ENCODE data around the gene LRPPRC. TPM values are rescaled to one million over a fixed set of nuclear protein-coding genes. Genes with fewer than 3 reads are reported as not detected.
A peak's percentile ranks its signal among the peaks of the same experiment; 100 is the strongest.
"Not testable (repeated sequence)": the region's sequence is repeated elsewhere in the genome, so short reads cannot be mapped to it uniquely, and the experiment has no call there.

Gene LRPPRC
- total RNA-seq, result 100 to 1,000 TPM in 2 of 8 experiments, 10 to 100 TPM in 6; 50.5 to 152 (median 72.7) TPM

DNA sequence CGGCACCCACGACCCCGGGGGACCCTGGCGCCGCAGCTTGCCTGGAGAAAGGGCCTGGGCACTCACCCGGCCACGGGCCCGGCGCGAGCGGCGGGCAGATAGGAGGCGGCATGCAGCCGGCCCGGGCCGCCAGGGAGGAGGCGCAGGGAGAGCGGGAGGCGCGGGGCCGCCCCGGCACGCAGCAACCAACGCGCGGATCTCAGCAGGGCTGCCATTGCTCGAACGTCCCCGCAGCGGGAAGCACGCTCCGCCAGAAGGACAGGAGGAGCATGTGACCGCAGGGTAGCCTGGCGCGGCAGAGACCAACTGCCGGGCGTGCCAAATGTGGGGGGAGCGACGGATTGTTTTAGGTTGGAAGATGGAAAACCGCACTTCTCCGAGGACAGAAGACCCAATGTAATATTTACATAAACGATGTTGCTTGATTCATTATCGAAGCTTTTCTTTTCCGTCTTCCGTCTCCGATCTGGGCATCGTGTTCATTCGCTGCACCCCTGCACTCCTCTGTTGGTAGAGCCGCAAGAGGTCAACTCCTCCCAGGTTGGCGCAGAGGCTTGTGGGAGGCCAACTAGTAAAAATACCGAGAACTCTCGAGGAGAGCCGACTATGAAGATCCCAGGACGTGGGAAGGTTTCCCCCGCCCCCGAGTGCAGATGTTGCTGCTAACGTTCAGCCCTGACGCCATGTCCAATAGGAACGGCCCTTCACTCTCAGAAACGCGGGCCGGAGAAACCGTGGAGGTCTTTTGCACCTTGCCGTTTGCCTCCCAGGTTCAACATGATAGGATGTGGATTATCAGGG lies at the start of gene LRPPRC:
Gene LRPPRC, minus strand, starts transcription at position 257 of the 801 bp plus-strand sequence. Its CDS starts 42 bp downstream, at position 215.
- Histone ChIP-seq H3K27ac (peak within 1 kb of the TSS; percentile 95 to 99), H3K4me1 (replicated peaks in 1 of 2) (peaks cover 5 to 10% of the 10 kb centered on the region in 2 donors), H3K4me3 (peak within 1 kb of the TSS; percentile 77 to 99 (median 95))
- WGBS, 10 experiments, result 0% methylated on average over 1 to 32 of the region's 64 CpGs; no CpG with 5 or more reads in 5 of the 10 experiments
- peak; percentile 91 to 98 (median 97) for ATAC-seq (replicated peaks in 6 of 8)
- in situ Hi-C loops (cut with MboI; ENCODE audit: low pct_unique_long_range_greater_than_20kb in 2 of 9, low sequenced_read_pairs in 9 of 9, unreplicated experiment in 9 of 9), result no loop called here

DNA sequence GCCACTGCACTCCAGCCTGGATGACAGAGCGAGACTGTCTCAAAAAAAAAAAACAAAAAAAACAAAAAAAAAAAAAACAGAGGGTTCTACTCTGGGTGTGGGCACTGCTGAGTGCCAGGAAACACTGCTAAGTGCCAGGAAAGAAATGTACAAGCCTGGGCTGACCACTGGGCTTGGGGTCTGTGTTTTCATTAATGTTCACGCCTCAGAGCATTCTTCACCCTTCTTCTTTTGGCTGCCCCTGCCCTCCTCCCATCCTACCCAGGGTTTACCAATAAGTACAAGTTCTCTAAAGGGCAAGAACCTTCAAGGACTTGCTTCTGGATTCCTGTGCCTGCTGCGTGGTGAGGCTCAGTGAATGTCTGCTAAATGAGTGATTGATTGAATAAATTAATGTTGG lies 49.3 kb upstream of the LRPPRC start:
- Histone ChIP-seq H3K4me3 (no peak overlapping the region), H3K27ac (no peak overlapping the region), H3K4me1 (replicated peaks in 1 of 2) (no peaks in the 10 kb centered on the region)
- WGBS, 10 experiments, result 10 to 100% (median 87%) methylated on average over 1 to 3 of the region's 3 CpGs; no CpG with 5 or more reads in 2 of the 10 experiments
- in situ Hi-C loops (cut with MboI; ENCODE audit: low pct_unique_long_range_greater_than_20kb in 2 of 9, low sequenced_read_pairs in 9 of 9, unreplicated experiment in 9 of 9), result loop anchor here in 1 of 9 experiments (25.0 kb wide), 1 partner anchor 917 kb away; no protein-coding TSS in a partner anchor
- ATAC-seq (replicated peaks in 6 of 8), result no peak

DNA sequence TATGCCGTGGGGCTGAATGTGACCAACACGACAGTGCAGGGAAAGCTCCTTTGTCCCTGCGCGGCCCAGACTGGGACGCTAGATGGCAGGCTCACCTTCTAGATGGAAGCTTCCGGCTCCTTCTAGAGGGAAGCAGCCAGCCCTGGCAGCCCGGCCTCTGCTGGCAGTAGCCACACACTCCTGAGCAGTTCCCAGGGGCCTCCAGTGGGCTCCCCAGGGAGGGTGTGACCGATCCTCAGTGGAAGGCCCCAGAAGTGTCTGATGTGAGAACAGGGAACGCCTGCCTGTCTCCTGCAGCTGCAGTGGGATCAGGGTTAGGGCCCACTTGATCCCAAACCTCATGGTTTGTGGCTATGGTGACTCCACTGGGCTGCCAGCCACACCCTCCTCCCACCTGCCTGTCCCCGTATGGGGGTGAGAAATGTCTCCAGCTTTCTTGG lies 48.5 kb upstream of the LRPPRC start:
- Histone ChIP-seq H3K27ac (no peak overlapping the region), H3K4me1 (replicated peaks in 1 of 2) (no peaks in the 10 kb centered on the region), H3K4me3 (no peak overlapping the region)
- WGBS, 10 experiments, result 0 to 50% (median 12%) methylated on average over 1 to 6 of the region's 10 CpGs; no CpG with 5 or more reads in 5 of the 10 experiments
- in situ Hi-C loops (cut with MboI; ENCODE audit: low pct_unique_long_range_greater_than_20kb in 2 of 9, low sequenced_read_pairs in 9 of 9, unreplicated experiment in 9 of 9), result loop anchor here in 1 of 9 experiments (25.0 kb wide), 1 partner anchor 918 kb away; no protein-coding TSS in a partner anchor
- peak; percentile 99 to 100 (median 100) for ATAC-seq (replicated peaks in 6 of 8)

DNA sequence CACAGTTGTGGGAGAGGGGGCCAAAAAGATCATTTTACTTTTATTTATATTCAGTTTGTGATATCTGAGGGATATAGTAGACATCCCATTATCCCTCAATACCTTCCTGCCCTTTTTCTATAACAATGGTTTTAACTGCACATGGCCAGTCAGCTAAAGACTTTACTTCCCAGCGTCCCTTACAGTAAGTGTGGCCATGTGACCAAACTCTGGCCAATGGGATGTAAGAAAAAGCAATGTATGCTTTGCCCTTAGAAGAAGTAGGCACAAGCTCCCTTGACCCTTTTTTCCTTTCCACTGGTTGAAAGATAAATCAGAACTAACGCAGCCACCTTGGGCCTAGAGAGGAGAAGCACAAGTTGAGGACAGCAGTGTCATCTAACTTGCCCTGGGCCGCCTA lies 44.6 kb upstream of the LRPPRC start:
- Histone ChIP-seq H3K4me1 (replicated peaks in 1 of 2) (no peaks in the 10 kb centered on the region), H3K4me3 (no peak overlapping the region), H3K27ac (no peak overlapping the region)
- in situ Hi-C loops (cut with MboI; ENCODE audit: low pct_unique_long_range_greater_than_20kb in 2 of 9, low sequenced_read_pairs in 9 of 9, unreplicated experiment in 9 of 9), result loop anchor here in 1 of 9 experiments (25.0 kb wide), 1 partner anchor 922 kb away; no protein-coding TSS in a partner anchor
- ATAC-seq (replicated peaks in 6 of 8), result no peak
- WGBS, 10 experiments, result 53 to 100% (median 87%) methylated on average over 1 to 3 of the region's 3 CpGs; no CpG with 5 or more reads in 3 of the 10 experiments

DNA sequence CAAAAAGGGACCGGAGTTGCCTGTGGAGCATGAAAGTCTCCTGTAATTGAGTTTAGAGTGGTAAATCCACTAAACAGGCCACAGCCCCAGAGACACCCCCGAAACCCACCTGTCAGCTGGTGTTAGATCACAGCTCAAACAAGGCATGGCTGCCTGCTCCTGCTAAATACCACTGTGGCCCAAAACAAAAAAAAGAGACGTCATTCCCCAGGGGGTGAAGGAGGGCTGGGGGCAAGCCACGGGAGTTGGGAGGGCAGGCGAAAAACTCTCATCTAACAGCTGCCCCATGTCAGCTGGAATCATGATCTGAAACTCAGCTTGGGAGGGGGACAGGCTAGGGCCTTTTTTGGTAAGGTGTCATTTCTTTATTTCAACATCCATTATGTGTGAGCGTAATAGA lies 42.5 kb upstream of the LRPPRC start:
- Histone ChIP-seq H3K27ac (no peak overlapping the region), H3K4me1 (replicated peaks in 1 of 2) (no peaks in the 10 kb centered on the region), H3K4me3 (no peak overlapping the region)
- WGBS, 10 experiments, result 30 to 88% (median 73%) methylated on average over 1 to 4 of the region's 6 CpGs; no CpG with 5 or more reads in 1 of the 10 experiments
- no peak for ATAC-seq (replicated peaks in 6 of 8)
- in situ Hi-C loops (cut with MboI; ENCODE audit: low pct_unique_long_range_greater_than_20kb in 2 of 9, low sequenced_read_pairs in 9 of 9, unreplicated experiment in 9 of 9), result loop anchor here in 1 of 9 experiments (25.0 kb wide), 1 partner anchor 924 kb away; no protein-coding TSS in a partner anchor

DNA sequence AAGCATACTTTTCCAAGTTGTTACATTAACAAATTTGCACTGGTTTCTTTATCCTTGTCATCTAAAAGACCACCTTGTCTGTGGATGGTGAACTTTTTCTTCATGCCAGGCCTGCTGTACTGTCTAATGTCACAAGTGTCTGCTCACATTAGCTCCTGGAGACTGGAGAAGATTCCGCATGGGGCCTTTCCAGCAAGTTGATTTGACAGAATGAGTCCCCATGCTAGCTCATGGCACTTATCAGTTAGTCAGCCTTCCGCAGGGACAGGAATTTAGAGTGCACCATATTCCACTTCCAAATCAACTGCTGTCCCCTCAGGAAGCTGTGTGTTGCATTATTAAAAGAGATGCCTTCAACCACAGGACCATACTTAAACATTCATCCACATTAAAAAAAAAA lies 41.4 kb upstream of the LRPPRC start:
- H3K4me1 ChIP-seq (replicated peaks in 1 of 2), result no peaks in the 10 kb centered on the region
- in situ Hi-C loops (cut with MboI; ENCODE audit: low pct_unique_long_range_greater_than_20kb in 2 of 9, low sequenced_read_pairs in 9 of 9, unreplicated experiment in 9 of 9), result loop anchor here in 1 of 9 experiments (25.0 kb wide), 1 partner anchor 925 kb away; no protein-coding TSS in a partner anchor
- WGBS, 10 experiments, result 0 to 100% (median 80%) methylated on average over 1 to 2 of the region's 2 CpGs; no CpG with 5 or more reads in 2 of the 10 experiments
- no peak overlapping the region for H3K27ac ChIP-seq
- no peak for ATAC-seq (replicated peaks in 6 of 8)
- H3K4me3 ChIP-seq, result no peak overlapping the region

DNA sequence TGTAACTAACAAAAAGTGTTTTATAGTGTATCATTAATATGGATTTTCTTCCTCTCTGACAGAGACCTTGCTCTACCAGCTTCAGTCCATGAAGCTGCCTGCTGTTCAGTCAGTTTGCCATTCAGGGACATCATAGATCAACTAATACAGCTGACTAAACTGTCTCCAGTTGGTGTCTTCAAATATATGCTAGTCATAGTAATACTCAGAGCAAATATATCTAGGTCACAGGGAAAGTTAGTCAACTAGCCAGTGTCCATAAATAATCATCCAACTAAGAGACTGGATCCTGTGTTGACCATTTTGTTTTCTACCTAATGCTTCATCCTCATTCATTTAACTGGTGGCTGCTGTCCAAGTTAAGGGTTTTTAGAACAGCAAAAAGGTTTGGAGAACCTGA lies 38.2 kb upstream of the LRPPRC start:
- in situ Hi-C loops (cut with MboI; ENCODE audit: low pct_unique_long_range_greater_than_20kb in 2 of 9, low sequenced_read_pairs in 9 of 9, unreplicated experiment in 9 of 9), result loop anchor here in 1 of 9 experiments (25.0 kb wide), 1 partner anchor 928 kb away; no protein-coding TSS in a partner anchor

DNA sequence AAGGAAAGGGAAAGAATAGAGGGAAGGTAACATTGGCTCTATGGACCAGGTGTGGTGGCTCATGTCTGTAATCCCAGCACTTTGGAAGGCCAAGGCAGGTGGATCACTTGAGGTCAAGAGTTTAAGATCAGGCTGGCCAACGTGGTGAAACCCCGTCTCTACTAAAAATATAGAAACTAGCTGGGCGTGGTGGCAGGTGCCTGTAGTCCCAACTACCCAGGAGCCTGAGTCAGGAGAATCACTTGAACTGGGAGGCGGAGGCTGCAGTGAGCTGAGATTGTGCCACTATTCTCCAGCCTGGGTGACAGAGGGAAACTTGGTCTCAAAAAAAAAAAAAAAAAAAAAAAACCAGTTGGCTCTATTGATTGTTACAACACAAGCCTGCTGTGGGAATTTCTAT lies 31.3 kb upstream of the LRPPRC start:
- in situ Hi-C loops (cut with MboI; ENCODE audit: low pct_unique_long_range_greater_than_20kb in 2 of 9, low sequenced_read_pairs in 9 of 9, unreplicated experiment in 9 of 9), result loop anchor here in 1 of 9 experiments (25.0 kb wide), 1 partner anchor 935 kb away; no protein-coding TSS in a partner anchor
- not testable (repeated sequence) for H3K27ac ChIP-seq; H3K4me1 ChIP-seq (replicated peaks in 1 of 2); ATAC-seq (replicated peaks in 6 of 8); H3K4me3 ChIP-seq
- 38 to 100% (median 80%) methylated on average over 1 to 3 of the region's 4 CpGs for WGBS, 10 experiments

More for the DNA sequence above, 38.2 kb upstream of the LRPPRC start:
- Histone ChIP-seq H3K4me1 (replicated peaks in 1 of 2) (no peaks in the 10 kb centered on the region), H3K27ac (no peak overlapping the region), H3K4me3 (no peak overlapping the region)
- no peak for ATAC-seq (replicated peaks in 6 of 8)

DNA sequence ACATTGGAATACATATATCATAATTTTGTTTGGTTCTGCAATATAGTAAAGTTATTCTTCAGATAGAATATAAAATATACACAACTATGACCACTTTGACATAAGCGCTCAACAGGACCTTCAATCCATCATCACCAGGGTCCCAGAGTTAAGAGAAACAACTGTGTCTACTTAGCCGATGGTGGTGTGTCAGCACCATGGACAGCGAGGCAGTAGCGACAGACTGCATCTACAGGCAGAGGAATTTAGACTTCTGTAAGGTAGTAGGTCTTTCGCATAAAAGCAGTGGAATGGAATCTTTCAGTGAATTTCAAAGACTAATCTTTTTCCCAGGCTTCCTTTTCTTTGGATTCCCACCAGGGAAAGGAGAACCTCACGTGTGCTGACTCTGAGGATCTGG lies 20.5 kb upstream of the LRPPRC start:
- peak in 4 of 8 experiments; percentile 39 to 76 (median 54) for ATAC-seq (replicated peaks in 6 of 8)
- in situ Hi-C loops (cut with MboI; ENCODE audit: low pct_unique_long_range_greater_than_20kb in 2 of 9, low sequenced_read_pairs in 9 of 9, unreplicated experiment in 9 of 9), result no loop called here
- 0 to 50% (median 36%) methylated on average over 1 to 6 of the region's 6 CpGs; no CpG with 5 or more reads in 2 of the 10 experiments for WGBS, 10 experiments

DNA sequence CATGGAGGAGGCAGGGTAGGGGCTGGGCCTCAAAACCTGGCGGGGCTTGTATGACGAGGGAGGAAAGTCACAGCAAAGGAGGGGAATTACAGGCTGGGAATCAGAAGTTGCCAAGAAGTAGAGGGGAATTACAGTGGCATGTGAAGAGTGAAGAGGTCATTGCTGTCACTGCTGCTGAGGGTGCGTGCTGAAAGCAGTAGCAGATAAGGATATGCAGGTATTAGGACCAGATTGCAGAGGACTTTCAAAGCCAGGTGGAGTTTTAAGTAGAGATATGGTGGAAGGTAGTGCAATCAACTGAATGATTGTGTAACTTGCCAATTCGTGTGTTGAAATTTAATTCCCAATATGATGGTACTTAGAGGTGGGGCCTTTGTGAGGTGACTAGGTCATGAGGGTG lies 19.4 kb upstream of the LRPPRC start:
- 0 to 100% (median 71%) methylated on average over 1 to 4 of the region's 4 CpGs; no CpG with 5 or more reads in 2 of the 10 experiments for WGBS, 10 experiments
- Histone ChIP-seq H3K4me3 (no peak overlapping the region), H3K27ac (no peak overlapping the region), H3K4me1 (replicated peaks in 1 of 2) (no peaks in the 10 kb centered on the region)
- in situ Hi-C loops (cut with MboI; ENCODE audit: low pct_unique_long_range_greater_than_20kb in 2 of 9, low sequenced_read_pairs in 9 of 9, unreplicated experiment in 9 of 9), result no loop called here
- ATAC-seq (replicated peaks in 6 of 8), result no peak

More for the DNA sequence above, 20.5 kb upstream of the LRPPRC start:
- H3K27ac ChIP-seq, result no peak overlapping the region
- H3K4me3 ChIP-seq, result no peak overlapping the region
- H3K4me1 ChIP-seq (replicated peaks in 1 of 2), result no peaks in the 10 kb centered on the region

DNA sequence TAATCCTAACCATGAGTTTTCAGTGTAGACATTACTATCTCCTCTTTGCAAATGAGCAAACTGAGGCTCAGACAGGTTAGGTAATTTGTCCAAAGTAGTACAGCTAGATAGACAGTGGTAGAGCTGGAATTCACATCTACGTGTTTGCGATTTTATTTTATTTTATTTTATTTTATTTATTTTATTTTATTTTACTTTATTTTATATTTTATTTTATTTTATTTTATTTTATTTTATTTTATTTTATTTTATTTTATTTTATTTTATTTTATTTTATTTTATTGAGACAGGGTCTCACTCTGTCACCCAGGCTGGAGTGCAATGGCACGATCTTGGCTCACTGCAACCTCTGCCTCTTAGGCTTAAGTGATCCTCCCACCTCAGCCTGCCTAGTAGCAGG lies 17.4 kb upstream of the LRPPRC start:
- in situ Hi-C loops (cut with MboI; ENCODE audit: low pct_unique_long_range_greater_than_20kb in 2 of 9, low sequenced_read_pairs in 9 of 9, unreplicated experiment in 9 of 9); H3K4me1 ChIP-seq (replicated peaks in 1 of 2); ATAC-seq (replicated peaks in 6 of 8); H3K4me3 ChIP-seq; H3K27ac ChIP-seq: not testable (repeated sequence)
- 40 to 97% (median 85%) methylated on average over 2 to 3 of the region's 3 CpGs; no CpG with 5 or more reads in 1 of the 10 experiments for WGBS, 10 experiments

DNA sequence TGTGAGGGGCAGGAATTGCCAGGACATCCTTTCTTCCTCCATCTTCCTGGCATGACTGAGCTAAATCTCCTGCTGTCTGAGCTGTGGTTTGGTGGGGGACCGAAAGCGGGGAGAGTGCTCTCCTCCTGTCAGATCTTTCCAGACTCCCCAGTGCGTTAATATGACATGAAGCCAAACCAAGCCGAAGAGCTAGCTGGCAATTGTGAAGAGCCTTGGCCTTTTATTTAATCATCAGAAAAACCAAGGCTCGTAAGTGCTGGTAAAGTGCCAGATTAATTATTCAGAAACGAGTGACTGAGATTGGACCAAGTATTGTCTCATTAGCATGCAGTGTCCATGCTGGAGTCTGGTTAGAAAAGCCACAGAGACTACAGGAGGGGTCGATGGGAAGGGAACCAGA lies 14.5 kb upstream of the LRPPRC start:
- Histone ChIP-seq H3K27ac (no peak overlapping the region), H3K4me1 (replicated peaks in 1 of 2) (no peaks in the 10 kb centered on the region), H3K4me3 (no peak overlapping the region)
- WGBS, 10 experiments, result 0 to 100% (median 57%) methylated on average over 1 to 7 of the region's 7 CpGs; no CpG with 5 or more reads in 2 of the 10 experiments
- no peak for ATAC-seq (replicated peaks in 6 of 8)
- in situ Hi-C loops (cut with MboI; ENCODE audit: low pct_unique_long_range_greater_than_20kb in 2 of 9, low sequenced_read_pairs in 9 of 9, unreplicated experiment in 9 of 9), result no loop called here

DNA sequence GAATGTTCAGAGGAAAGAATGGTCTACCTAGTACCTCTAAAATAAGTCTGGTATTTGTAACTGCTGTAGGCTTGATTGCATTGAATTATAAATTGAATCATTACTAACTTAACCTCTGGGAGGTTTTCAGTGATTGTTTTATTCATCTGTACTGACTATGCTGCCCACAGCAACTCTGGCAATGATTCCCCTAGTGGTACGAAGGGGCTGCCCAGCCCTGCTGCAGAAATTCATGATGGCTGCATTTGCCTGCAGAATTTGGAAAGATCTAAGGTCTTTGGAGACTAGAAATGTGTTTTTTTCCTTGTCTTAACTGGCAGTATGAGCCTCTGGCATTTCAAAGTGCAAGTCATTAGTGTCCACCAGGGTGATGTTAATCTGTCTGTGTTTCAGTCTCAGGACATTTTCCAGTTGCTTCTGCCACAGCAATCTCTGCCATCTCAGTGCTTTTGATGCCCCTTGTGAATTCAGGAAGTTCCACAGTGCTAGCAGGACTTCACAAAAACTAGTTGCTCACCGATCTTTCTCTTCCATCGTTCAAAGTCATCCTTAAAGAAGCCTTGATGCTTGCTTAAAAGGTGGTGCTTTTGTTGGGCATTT lies 13.4 kb upstream of the LRPPRC start:
- H3K27ac ChIP-seq, result no peak overlapping the region
- no peak for ATAC-seq (replicated peaks in 6 of 8)
- no peaks in the 10 kb centered on the region for H3K4me1 ChIP-seq (replicated peaks in 1 of 2)
- 43 to 87% (median 75%) methylated on average over 1 to 3 of the region's 3 CpGs; no CpG with 5 or more reads in 4 of the 10 experiments for WGBS, 10 experiments
- no peak overlapping the region for H3K4me3 ChIP-seq
- in situ Hi-C loops (cut with MboI; ENCODE audit: low pct_unique_long_range_greater_than_20kb in 2 of 9, low sequenced_read_pairs in 9 of 9, unreplicated experiment in 9 of 9), result no loop called here
